HG03139 (cell line): ENCODE results near the gene ECI1.
A peak's percentile ranks its signal among the peaks of the same experiment; 100 is the strongest.

ENCODE experiments used
- ATAC-seq: cut with Tn5 transposase; IDR thresholded peaks from one replicate; pipeline ENCODE4 v1.9.1; 2021; ENCODE audit not compliant: unreplicated experiment

Gene ECI1

GRCh38 chr16:2233872-2234812 is 17.2 kb downstream of the ECI1 start:
- no peak for ATAC-seq

GRCh38 chr16:2233046-2233775 is 18.2 kb downstream of the ECI1 start:
- no peak for ATAC-seq

GRCh38 chr16:2232094-2232990 is 19.0 kb downstream of the ECI1 start:
- ATAC-seq, result no peak

- no peak for ATAC-seq
These were observed 20.1 kb downstream of the ECI1 start for GRCh38 chr16:2231016-2231931.

DNA sequence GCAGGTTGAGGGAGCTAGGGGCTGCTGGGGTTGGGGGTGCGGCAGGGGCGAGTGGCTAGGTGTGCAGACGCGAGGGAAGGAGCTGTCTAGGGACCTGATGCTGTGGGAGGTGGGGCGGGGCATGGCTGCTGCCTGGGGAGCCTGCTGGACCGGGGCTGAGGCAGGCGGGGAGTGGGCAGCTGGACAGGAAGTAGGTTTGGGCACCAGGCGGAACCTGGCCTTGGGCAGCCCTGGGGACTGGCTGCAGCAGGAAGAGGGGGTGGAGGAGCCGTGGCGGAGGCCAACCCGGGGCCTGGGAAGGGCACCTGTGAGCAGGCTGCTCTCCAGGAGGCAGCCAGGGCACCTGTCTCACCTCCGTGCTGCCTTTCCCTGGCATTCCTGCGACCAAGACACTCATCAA is 21.0 kb downstream of the ECI1 start:
- no peak for ATAC-seq

- ATAC-seq, result no peak
These were observed 21.6 kb downstream of the ECI1 start for GRCh38 chr16:2229632-2230250.

GRCh38 chr16:2229091-2229490 is 22.3 kb downstream of the ECI1 start:
- no peak for ATAC-seq

GRCh38 chr16:2228161-2228824 is 23.1 kb downstream of the ECI1 start:
- ATAC-seq, result no peak

GRCh38 chr16:2226918-2227317 is 24.5 kb downstream of the ECI1 start:
- ATAC-seq, result no peak

GRCh38 chr16:2226245-2226793 is 25.1 kb downstream of the ECI1 start:
- no peak for ATAC-seq

DNA sequence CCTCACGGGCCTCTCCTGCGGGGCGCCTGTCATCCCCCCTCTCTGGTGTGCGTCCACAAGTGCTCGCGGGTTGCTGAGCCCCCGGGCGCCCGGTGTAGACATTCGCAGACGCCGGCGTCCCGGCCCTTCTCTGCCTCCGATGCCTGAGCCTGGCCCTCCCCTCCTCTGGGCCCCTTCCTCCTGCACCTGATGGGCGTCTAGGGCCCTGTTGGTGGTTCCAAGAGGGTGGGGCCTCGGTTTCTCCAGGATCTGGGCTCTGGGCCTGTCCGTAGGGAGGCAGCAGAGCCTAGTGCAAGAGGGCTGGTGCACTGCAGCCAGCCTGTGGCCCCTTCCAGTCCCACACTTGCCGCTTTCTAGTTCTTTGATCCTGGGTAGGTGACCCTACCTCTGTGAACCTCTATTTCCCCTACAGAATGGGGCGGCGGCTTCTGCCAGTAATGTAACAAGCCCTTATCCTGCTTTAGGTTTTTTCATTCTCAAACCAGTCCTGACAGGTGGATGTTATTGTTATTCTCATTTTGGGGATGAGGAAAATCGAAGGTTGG is 27.4 kb downstream of the ECI1 start:
- ATAC-seq, result no peak

DNA sequence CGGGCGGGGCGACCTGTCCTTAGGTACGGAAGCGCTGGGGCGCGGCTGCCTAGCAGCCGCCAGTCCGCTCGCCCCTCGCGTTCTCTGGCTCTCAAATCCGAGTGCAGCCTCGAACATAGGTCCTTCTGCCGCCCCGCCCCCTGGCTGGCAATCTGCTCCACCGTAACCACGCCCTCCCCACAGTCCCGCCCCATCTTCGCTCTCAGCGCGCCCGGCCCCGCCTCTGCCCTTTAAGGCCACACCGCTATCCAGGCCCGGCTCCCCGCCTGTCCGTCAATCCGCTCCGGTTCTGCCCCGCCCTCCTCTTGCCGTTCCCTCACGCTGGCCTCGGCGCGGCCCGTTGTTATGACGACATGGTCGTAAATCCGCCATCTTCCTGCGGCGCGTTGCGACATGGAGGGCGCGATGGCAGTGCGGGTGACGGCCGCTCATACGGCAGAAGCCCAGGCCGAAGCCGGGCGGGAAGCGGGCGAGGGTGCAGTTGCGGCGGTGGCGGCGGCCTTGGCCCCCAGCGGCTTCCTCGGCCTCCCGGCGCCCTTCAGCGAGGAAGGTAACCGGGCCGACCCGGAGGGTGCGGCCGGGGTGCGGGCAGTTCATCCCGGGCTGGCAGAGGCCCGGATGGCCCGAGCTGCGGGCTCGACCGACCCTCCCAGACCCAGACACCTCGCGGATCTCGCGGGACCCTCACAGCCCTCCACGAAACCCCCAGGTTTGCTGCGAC is 28.0 kb downstream of the ECI1 start, which contains the start of gene E4F1:
E4F1 (plus strand) TSS at position 371 of the 721 bp plus-strand sequence; CDS start at position 394, 23 bp downstream.
- ATAC-seq, result peak; percentile 91

GRCh38 chr16:2216330-2216729 is 35.1 kb downstream of the ECI1 start:
- ATAC-seq, result no peak

- peak; percentile 82 for ATAC-seq
These were observed 36.7 kb downstream of the ECI1 start, which contains the start of gene PGP for GRCh38 chr16:2214719-2214968. TSS of gene PGP (minus strand) at chr16:2214840. CDS start at chr16:2214777, 63 bp downstream.

- no peak for ATAC-seq
These were observed 37.3 kb downstream of the ECI1 start for GRCh38 chr16:2213817-2214718.

DNA sequence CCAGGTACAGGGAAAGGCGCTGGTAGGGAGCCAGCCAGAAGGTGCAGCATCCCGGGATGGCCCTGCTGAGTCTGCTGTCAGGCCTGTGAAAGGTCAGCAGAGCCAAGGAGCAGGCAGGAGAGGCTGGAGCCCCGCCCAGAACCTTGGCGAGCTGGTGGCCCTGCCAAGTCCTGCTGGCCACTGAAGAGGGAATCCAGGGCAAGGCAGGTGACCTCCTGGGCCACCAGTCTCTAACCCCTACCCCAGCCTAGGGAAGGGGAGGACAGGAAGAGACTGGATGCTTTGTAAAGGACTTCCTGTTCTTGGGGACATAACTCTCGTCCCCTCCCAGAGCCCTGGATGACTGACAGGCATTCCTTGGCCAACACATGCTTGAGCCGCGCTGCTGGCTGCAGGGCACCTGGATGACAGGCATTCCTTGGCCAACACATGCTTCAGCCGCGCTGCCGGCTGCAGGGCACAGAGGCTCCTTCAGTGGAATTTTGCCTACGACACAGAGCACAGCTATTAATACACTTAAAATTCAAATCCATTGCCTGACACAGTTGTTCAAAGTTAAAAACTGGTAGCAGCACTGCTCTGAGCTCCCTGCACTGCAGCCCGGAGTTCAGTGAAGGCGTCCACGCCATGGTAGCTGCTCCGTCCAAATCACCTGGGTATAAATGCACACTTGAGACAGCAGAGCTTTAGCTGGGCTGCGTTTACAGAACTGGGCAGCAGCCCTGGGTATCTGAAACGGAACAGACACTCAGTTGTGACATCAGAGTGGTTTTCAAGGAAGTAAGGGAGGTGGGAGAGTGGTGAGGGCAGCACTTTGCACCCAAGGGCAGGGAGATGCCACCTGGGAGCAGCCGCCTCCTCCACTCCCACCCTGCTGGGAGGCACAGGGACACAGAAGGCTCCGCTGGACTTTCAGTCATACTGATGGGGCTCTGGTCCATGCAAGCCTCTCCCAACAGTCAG is 38.7 kb downstream of the ECI1 start:
- ATAC-seq, result no peak
